Lower lobe of right lung (tissue), 2 donors: ENCODE data around the gene DLL4. TPM values are rescaled to one million over a fixed set of nuclear protein-coding genes. Genes with fewer than 3 reads are reported as not detected.
A peak's percentile ranks its signal among the peaks of the same experiment; 100 is the strongest.
"Not testable (repeated sequence)": the region's sequence is repeated elsewhere in the genome, so short reads cannot be mapped to it uniquely, and the experiment has no call there.

Experiments
- ATAC-seq, 2 donors: fragments of 200-7000 bp; cut with Tn5 transposase; one replicate each; pipeline ENCODE4 v1.9.1; 2020 to 2022; ENCODE audit warnings: mild to moderate bottlenecking in 2 of 2, moderate library complexity in 2 of 2
- DNase-seq: peaks from one replicate; pipeline ENCODE4 v3.0.0-alpha.2; 2020
- H3K27ac ChIP-seq: fragments of 200-600 bp; one replicate; pipeline ENCODE4 v1.8.0; 2022
- H3K27me3 ChIP-seq: fragments of 200-600 bp; one replicate; pipeline ENCODE4 v1.8.0; 2022; ENCODE audit warnings: low read depth
- H3K36me3 ChIP-seq: fragments of 200-600 bp; one replicate; pipeline ENCODE4 v1.8.0; 2022; ENCODE audit warnings: mild to moderate bottlenecking
- H3K4me1 ChIP-seq: fragments of 200-600 bp; one replicate; pipeline ENCODE4 v1.8.0; 2022
- H3K4me3 ChIP-seq: fragments of 200-600 bp; one replicate; pipeline ENCODE4 v1.8.0; 2022; ENCODE audit warnings: mild to moderate bottlenecking
- H3K9me3 ChIP-seq: fragments of 200-600 bp; one replicate; pipeline ENCODE4 v1.8.0; 2022
- CTCF ChIP-seq: fragments of 200-600 bp; IDR thresholded peaks from one replicate; pipeline ENCODE4 v1.8.0; 2022; ENCODE audit warnings: antibody characterized with exemption, mild to moderate bottlenecking
- intact Hi-C: fragments of 100-400 bp; cut with DNase I; formaldehyde crosslinking; loops from one replicate; pipeline ENCODE4 v1.11.0; 2022
- total RNA-seq: library from RNA; stranded (reverse); fragmentation: NEBNext Ultra II Directional; extraction: Animal tissue kit (Norgen Biotek cat#: 25700); gene quantifications from one replicate; pipeline ENCODE4 v1.2.1, GENCODE V29; 2021
- donor health status: DM: no; HTN: yes; CAD: no; lungs with severe emphysema.

DLL4 gene
- total RNA-seq, 1 donor from 2014 or later = 21.3 TPM

DNA sequence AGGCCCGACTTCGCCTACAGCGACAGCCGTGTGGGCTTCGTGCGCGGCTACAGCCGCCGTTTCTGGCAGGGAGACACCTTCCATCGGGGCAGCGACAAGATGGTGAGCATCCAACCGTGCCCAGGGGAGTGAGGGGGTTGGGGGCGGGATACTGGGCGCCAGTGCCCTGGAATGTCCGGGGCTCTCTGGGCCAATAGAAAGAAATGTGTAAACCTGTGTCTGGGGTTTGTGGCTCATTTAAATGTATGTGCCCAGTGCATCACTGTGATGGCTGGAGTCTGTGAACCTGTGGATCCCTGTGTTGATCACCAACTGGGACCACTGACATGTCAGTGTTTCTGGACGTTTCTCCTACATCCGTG, 24.6 kb downstream of the DLL4 start:
- Histone ChIP-seq H3K4me1 (peaks cover 26% of the 10 kb centered on the region), H3K4me3 (peak overlapping the region; percentile 79), H3K27me3 (no peaks in the 10 kb centered on the region), H3K27ac (peak overlapping the region; percentile 87), H3K36me3 (no peaks in the 10 kb centered on the region), H3K9me3 (no peaks in the 10 kb centered on the region)
- DNase-seq (peak; percentile 26), ATAC-seq (peak; percentile 1 to 3)
- no peak for TF ChIP-seq CTCF
- intact Hi-C loops = no loop called here

GRCh38 chr15:40954158-40954848, 25.2 kb downstream of the DLL4 start:
- not testable (repeated sequence) for H3K27ac ChIP-seq

DNA sequence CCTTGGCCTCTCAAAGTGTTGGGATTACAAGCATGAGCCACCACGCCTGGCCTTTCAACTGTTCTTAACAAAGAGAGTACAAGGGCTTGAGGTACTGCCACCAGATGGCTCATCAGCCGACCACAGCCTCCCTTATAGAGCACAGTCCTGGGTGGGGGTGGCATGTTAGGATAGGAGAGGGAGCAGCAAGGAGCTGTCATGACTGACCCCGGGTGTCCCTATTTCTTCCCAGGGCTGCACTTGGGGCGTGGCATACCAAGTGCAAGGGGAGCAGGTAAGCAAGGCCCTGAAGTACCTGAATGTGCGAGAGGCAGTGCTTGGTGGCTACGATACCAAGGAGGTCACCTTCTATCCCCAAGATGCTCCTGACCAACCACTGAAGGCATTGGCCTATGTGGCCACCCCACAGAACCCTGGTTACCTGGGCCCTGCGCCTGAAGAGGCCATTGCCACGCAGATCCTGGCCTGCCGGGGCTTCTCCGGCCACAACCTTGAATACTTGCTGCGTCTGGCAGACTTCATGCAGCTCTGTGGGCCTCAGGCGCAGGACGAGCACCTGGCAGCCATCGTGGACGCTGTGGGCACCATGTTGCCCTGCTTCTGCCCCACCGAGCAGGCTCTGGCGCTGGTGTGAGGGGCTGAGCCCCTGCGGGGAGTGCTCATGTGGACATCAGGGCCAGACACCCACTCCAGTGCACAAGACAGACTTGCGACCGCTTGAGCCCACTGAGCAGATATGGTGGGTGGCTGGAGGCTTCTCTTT, 26.2 kb downstream of the DLL4 start:
- Histone ChIP-seq H3K36me3 (no peaks in the 10 kb centered on the region), H3K9me3 (no peaks in the 10 kb centered on the region), H3K27ac (no peak overlapping the region), H3K4me3 (no peak overlapping the region), H3K27me3 (no peaks in the 10 kb centered on the region), H3K4me1 (peaks cover 20% of the 10 kb centered on the region)
- intact Hi-C loops = no loop called here
- no peak for TF ChIP-seq CTCF
- DNase-seq (peak; percentile 33), ATAC-seq (no peak)

More at GRCh38 chr15:40954158-40954848, 25.2 kb downstream of the DLL4 start:
- DNase-seq, H3K9me3 ChIP-seq, ATAC-seq, H3K36me3 ChIP-seq, H3K27me3 ChIP-seq, intact Hi-C loops: not testable (repeated sequence)
- Histone ChIP-seq H3K4me3 (peak overlapping the region; percentile 79), H3K4me1 (peaks cover 24% of the 10 kb centered on the region)

DNA sequence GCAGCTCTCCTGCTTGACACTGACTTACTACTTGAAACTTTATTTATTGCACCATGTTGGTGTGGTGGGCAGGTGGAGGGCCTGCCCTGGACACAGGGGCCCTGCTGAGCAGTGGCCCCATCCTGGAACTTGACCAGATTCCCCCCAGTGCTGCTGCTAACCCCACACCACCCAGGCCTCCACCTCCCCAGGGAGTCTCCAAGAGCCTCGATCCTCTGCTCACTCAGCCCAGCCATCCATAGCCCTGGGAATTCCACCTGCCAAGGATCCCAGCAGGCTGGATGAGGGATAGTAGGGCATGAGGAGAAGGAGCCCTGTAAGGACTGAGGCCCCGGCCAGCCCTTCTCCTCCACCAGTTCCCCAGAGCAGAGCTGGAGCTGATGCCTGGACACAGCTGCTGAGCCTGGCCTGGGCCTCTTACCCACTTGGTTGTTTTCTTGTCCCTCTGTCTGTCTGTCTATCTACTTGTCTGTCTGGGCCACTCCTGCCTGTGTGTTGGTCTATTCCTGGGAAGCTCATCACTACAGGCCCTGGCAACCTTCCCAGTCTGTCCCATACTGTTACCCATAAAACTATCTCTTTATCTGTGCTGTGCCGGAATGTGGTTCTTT, 26.9 kb downstream of the DLL4 start:
- Histone ChIP-seq H3K27me3 (no peaks in the 10 kb centered on the region), H3K4me1 (peaks cover 27% of the 10 kb centered on the region), H3K27ac (no peak overlapping the region), H3K9me3 (no peaks in the 10 kb centered on the region), H3K4me3 (no peak overlapping the region), H3K36me3 (no peaks in the 10 kb centered on the region)
- intact Hi-C loops = no loop called here
- ATAC-seq (no peak), DNase-seq (no peak)
- TF ChIP-seq CTCF = no peak

DNA sequence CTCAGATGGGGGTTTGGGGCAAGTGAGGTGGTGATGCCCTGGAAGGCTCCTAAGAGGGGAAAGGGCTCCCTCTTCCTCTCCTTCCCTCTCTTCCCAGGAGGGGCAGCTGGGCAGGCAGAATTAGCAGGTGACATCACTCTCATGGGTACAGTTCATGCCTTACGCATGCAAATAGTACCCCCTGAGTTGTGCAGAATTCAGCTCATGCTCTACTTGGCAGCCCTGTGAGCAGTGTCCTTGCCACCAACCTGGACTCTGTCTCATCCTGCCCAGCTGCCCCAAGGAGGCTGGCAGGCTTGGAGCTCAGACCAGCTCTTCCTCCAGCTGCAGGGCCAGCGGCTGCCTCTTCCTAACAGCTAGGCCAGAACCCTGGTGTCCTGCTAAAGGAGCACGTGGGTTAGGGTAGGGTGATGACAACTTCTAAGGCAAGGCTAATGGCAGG, 27.4 kb downstream of the DLL4 start:
- no peak for TF ChIP-seq CTCF
- ATAC-seq (no peak), DNase-seq (no peak)
- intact Hi-C loops = no loop called here
- H3K27ac ChIP-seq = no peak overlapping the region
- H3K36me3 ChIP-seq = no peaks in the 10 kb centered on the region
- H3K4me3 ChIP-seq = no peak overlapping the region
- H3K27me3 ChIP-seq = no peaks in the 10 kb centered on the region
- H3K9me3 ChIP-seq = no peaks in the 10 kb centered on the region
- H3K4me1 ChIP-seq = peaks cover 29% of the 10 kb centered on the region
